ENCODE data around the gene CHD6.

Gene CHD6

DNA sequence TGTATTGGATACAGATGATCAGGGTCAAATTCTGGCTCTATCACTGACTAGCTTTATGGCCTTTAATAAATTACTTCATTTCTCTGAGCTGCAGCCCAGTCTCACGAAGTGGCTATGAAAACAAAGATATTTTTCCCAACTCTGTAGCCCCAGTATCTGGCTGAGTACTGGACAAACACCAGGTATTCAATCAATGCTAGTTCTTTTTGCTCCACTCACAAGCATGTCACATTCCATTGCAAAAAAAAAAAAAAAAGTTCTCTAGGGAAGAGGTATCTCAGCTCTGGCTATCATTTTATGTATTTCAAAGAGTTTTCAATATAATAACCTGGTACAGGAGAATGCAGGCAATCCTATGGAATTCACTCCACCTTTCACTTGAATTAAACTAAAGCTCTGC is 3.1 kb downstream of the CHD6 start:
- H3K4me3 Mint-ChIP-seq: no peak overlapping the region
- peaks cover 60% of the 10 kb centered on the region for H3K4me1 Mint-ChIP-seq (ENCODE audit: low read depth)
- H3K36me3 Mint-ChIP-seq (ENCODE audit: low read depth): no peaks in the 10 kb centered on the region
- no peaks in the 10 kb centered on the region for H3K27me3 Mint-ChIP-seq
- H3K27ac Mint-ChIP-seq: no peak overlapping the region
- no peaks in the 10 kb centered on the region for H3K9me3 Mint-ChIP-seq

DNA sequence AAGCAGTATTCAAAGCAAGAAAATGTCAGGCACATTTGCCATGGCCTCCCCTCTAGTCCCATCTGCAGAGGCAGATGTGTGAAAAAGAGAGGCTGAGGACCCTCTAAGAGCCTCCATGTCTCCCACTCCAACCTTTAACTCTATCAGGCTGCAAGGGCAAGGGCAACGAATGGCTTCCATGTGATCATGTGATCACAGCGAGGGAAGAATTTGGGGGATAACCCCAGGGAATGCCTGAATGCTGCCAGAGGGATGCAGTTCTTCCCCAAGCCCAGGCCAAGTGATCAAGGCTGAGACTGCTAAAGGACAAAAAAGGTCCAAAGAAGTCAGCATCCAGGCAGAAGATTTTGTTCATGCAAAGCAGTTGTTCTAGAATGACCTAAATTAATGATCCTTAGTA is 4.9 kb downstream of the CHD6 start:
- Mint-ChIP-seq H3K9me3 (no peaks in the 10 kb centered on the region), H3K4me1 (ENCODE audit: low read depth) (peaks cover 69% of the 10 kb centered on the region), H3K27ac (no peak overlapping the region), H3K27me3 (no peaks in the 10 kb centered on the region), H3K4me3 (no peak overlapping the region), H3K36me3 (ENCODE audit: low read depth) (no peaks in the 10 kb centered on the region)

DNA sequence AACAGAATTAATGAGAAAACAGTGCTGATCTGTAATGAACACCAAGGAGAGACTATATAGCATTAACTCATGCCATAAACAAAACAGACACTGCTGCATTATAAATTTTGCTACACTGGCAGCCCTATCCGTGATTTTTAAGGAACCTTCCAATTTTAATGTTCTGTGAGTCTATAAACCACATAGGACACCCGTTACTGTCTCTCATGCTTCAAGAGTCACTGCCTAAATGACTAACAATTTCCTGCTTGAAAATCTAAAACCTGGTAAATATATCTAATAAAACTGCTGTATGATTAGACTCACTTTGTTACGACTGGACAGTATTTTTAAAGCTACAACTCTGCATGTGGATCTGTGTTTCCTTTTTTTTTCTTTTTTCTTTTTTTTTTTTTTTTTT is 8.7 kb downstream of the CHD6 start:
- peaks cover 61% of the 10 kb centered on the region for H3K4me1 Mint-ChIP-seq (ENCODE audit: low read depth)
- H3K36me3 Mint-ChIP-seq (ENCODE audit: low read depth): peaks cover 8% of the 10 kb centered on the region
- H3K4me3 Mint-ChIP-seq: no peak overlapping the region
- peaks cover 3% of the 10 kb centered on the region for H3K9me3 Mint-ChIP-seq
- H3K27me3 Mint-ChIP-seq: no peaks in the 10 kb centered on the region
- no peak overlapping the region for H3K27ac Mint-ChIP-seq

DNA sequence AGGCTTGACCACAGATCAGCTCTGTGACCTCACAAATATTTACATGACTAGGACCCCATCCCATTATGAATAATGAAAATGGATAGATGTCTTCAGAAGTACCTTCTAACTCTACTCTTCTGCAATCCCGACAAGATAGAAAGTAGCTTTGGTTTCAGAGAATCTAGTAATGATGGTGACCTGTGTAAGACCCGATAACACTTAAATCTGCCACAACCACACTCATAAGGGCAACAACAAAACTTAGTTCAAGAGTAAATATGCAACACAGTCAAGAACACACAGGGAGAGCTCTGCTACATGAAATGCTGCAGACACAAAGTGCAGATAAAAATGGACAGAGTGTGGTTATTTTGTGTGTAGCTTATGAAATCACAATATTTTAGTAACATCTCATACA is 9.6 kb downstream of the CHD6 start:
- Mint-ChIP-seq H3K9me3 (peaks cover 3% of the 10 kb centered on the region), H3K36me3 (ENCODE audit: low read depth) (peaks cover 8% of the 10 kb centered on the region), H3K27ac (peak overlapping the region; percentile 41), H3K4me3 (no peak overlapping the region), H3K4me1 (ENCODE audit: low read depth) (peaks cover 62% of the 10 kb centered on the region), H3K27me3 (no peaks in the 10 kb centered on the region)

DNA sequence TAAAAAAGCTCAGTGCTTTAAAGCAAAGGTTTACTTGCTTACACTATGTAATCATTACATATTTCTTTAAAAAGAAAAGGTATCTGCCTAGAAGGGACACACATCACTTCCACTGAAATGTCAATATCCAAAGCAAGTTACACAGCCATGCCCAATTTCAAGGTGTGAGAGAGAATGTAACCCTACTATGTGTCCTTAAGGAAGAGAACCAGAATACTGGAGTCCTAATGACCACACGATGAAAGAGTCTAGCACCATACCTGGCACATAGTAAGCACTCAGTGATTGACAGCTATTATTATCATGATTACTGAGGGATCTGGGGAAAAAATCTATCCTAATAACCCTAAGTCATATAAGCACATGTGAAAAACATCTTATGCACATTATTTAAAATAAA is 10.4 kb downstream of the CHD6 start:
- no peak overlapping the region for H3K27ac Mint-ChIP-seq
- H3K36me3 Mint-ChIP-seq (ENCODE audit: low read depth): peaks cover 8% of the 10 kb centered on the region
- peaks cover 3% of the 10 kb centered on the region for H3K9me3 Mint-ChIP-seq
- H3K4me3 Mint-ChIP-seq: no peak overlapping the region
- H3K4me1 Mint-ChIP-seq (ENCODE audit: low read depth): peaks cover 57% of the 10 kb centered on the region
- no peaks in the 10 kb centered on the region for H3K27me3 Mint-ChIP-seq

DNA sequence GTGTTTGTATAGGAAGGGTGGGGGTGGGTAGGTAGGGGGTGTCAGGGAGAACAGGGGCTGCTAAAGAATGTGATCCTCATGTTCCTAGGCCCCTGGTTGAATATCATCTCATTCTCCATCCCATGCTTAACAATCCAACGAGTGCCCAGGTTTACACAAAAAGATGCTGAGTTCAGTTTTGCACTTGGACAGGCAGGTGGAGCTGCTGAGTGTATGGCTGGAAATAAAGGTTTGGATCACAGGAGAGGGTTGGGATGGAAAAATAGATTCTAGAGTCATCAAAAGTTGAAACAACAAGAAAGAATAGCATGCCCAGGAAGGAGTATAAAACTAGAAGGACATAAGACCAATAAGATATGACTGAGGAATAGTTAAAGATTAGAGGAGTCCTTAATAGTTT is 14.2 kb downstream of the CHD6 start:
- Mint-ChIP-seq H3K9me3 (peaks cover 30% of the 10 kb centered on the region), H3K4me1 (ENCODE audit: low read depth) (peaks cover 37% of the 10 kb centered on the region), H3K36me3 (ENCODE audit: low read depth) (peaks cover 31% of the 10 kb centered on the region), H3K27me3 (no peaks in the 10 kb centered on the region), H3K27ac (no peak overlapping the region), H3K4me3 (no peak overlapping the region)

DNA sequence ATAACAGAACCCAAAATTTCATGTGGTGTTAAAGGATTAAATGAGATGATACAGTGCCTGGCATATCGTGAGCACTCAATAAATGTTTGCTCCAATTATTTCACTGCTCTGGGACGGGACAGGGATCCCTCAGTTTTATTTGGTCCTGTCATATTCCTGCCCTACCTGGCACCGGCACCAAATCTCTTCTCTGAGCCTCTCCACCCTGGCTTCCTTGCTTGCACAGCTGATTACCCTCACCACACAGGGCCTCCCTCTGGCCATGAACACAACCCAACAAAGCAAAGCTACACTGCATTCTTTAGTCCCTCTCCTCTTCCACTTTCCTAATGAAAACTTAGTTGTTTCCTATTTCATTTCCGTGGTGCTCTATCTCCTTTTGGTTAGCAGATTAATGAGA is 16.4 kb downstream of the CHD6 start:
- Mint-ChIP-seq H3K36me3 (ENCODE audit: low read depth) (peaks cover 42% of the 10 kb centered on the region), H3K4me1 (ENCODE audit: low read depth) (peaks cover 17% of the 10 kb centered on the region), H3K9me3 (peaks cover 36% of the 10 kb centered on the region), H3K4me3 (no peak overlapping the region), H3K27ac (no peak overlapping the region), H3K27me3 (no peaks in the 10 kb centered on the region)

DNA sequence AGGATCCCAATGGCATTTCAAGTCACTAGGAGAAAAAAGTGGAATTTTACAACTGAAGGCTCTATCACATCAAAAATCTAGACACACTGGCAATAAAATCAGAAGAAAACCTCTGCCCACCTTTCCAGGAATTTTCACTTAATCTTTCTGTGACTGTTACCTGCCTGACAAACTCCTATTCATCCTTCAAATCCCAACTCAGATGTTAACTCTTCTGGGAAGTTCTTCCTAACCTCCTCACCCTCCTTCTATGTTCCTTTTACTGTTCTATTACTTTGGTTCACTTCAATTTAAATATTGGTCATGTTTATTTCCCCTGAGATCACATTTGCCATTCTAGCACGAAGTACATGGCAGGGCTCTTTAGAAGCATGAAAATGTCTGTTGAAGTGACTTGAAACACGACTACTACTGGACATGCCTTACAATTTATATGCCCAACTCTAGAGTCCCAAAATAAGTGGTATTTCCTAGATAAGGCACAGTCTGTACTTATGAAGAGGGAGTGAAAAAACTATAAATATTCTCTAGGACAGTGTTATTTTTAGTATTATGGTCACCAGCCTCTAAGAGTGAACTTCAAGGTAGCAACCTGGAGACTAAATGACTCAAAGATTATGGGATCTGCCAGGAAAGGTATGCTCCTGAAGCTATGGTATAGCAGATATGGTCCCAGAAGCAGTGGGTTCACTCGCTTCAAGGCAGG is 17.1 kb downstream of the CHD6 start:
- H3K27ac Mint-ChIP-seq: no peak overlapping the region
- peaks cover 45% of the 10 kb centered on the region for H3K36me3 Mint-ChIP-seq (ENCODE audit: low read depth)
- no peaks in the 10 kb centered on the region for H3K27me3 Mint-ChIP-seq
- H3K4me3 Mint-ChIP-seq: no peak overlapping the region
- peaks cover 15% of the 10 kb centered on the region for H3K4me1 Mint-ChIP-seq (ENCODE audit: low read depth)
- H3K9me3 Mint-ChIP-seq: peaks cover 43% of the 10 kb centered on the region

DNA sequence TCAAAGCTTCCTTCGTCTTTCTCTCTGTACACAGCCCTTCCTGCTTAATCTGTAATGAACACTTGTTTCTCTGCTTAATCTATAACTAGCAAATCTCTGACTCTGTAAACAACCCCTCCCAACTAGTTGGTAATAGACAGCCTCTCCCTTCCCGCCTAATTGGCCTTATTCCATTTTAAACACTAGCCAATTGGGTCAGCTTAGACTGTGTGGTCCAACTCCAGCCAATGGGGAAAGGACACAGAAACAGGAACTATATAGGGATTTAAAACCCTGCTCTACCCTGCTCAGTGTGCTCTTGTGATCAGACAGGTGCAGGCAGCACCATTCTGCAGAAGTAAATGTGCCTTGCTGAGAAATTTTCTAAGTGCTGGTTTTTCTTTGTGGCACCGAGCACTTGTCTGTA is 18.5 kb downstream of the CHD6 start:
- no peaks in the 10 kb centered on the region for H3K27me3 Mint-ChIP-seq
- no peak overlapping the region for H3K4me3 Mint-ChIP-seq
- peaks cover 55% of the 10 kb centered on the region for H3K36me3 Mint-ChIP-seq (ENCODE audit: low read depth)
- H3K9me3 Mint-ChIP-seq: peaks cover 51% of the 10 kb centered on the region
- H3K4me1 Mint-ChIP-seq (ENCODE audit: low read depth): peaks cover 11% of the 10 kb centered on the region
- H3K27ac Mint-ChIP-seq: no peak overlapping the region

DNA sequence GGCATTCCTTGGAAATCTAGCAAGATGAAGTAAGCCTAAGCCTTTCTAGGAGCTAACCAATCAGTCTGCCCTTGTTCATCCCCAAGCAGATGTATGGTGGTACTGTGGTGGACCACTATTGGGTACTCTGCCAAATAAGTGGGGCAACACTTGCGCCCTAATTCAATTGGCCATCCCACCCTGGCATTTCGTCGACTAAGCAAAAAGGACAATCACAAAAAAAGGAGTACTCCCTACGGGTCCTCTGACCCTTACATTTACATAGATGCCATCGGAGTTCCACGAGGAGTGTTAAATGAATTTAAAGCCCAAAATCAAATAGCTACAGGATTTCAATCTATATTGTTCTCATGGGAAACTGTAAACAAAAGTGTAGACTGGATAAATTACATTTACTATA is 19.5 kb downstream of the CHD6 start:
- Mint-ChIP-seq H3K36me3 (ENCODE audit: low read depth) (peaks cover 63% of the 10 kb centered on the region), H3K27me3 (no peaks in the 10 kb centered on the region), H3K9me3 (peaks cover 58% of the 10 kb centered on the region), H3K27ac (no peak overlapping the region), H3K4me3 (no peak overlapping the region), H3K4me1 (ENCODE audit: low read depth) (peaks cover 5% of the 10 kb centered on the region)

DNA sequence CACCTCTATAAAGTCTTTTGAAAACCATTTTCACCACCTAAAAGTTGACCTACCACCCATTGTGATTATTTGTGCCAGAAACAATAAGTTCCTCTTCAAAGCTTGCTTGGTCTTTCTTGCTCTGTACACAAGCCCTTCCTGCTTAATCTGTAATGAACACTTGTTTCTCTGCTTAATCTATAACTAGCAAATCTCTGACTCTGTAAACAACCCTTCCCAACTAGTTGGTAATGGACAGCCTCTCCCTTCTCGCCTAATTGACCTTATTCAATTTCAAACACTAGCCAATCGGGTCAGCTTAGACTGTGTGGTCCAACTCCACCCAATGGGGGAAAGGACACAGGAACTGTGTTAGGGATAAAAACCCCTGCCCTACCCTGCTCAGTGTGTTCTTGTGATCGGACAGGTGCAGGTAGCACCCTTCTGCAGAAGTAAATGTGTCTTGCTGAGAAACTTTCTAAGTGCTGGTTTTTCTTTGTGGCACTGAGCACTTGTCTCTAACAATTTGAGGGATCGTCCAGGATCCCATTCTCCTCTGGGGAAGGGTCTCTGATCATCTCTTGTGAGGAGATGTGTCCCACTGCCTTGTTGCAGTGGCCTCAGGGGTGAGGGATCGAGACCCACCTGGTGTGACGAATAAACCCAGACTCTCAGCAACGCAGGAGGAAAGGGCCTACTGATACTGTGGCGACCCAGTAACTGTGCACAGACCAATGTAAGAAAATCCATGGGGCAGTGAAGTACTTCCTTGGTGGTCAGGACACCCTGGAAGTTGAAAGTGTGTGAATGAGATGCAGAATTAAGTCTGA is 23.5 kb downstream of the CHD6 start:
- Mint-ChIP-seq H3K27me3 (no peaks in the 10 kb centered on the region), H3K27ac (no peak overlapping the region), H3K4me1 (ENCODE audit: low read depth) (peaks cover 18% of the 10 kb centered on the region), H3K9me3 (peaks cover 40% of the 10 kb centered on the region), H3K4me3 (no peak overlapping the region), H3K36me3 (ENCODE audit: low read depth) (peaks cover 44% of the 10 kb centered on the region)

DNA sequence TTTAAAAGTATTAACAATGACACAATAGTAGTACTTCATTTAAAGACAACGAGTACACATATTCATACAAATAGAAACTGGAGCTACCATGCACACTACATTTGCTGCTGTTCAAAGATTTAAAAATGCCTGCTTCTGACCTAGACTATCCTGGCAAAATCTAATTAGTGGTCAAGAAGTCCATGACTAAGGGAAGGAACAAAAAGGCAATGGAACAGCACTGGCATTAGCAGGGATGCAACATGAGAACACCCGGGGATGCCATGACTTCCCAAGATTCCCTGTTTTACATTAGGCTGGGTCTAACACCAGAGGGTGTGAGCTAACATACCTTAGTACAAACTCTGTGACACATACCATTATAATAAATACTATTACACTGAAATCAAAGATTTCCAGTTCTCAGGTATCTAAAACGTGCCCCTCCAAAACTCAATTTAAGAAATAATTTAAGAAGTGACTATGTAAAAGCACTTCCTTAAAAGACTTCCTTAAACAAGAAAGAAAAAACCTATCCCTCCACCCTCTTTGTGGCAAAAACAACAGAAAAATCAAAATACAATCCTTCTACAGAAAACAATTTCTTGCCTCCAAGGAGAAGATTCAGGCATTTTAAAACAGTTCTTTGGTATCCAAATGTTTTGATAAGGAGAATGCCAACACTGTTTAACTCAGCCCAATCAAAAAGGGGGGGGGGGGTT is 25.5 kb downstream of the CHD6 start:
- peaks cover 24% of the 10 kb centered on the region for H3K4me1 Mint-ChIP-seq (ENCODE audit: low read depth)
- no peak overlapping the region for H3K4me3 Mint-ChIP-seq
- H3K27ac Mint-ChIP-seq: no peak overlapping the region
- peaks cover 37% of the 10 kb centered on the region for H3K9me3 Mint-ChIP-seq
- H3K27me3 Mint-ChIP-seq: no peaks in the 10 kb centered on the region
- H3K36me3 Mint-ChIP-seq (ENCODE audit: low read depth): peaks cover 34% of the 10 kb centered on the region

DNA sequence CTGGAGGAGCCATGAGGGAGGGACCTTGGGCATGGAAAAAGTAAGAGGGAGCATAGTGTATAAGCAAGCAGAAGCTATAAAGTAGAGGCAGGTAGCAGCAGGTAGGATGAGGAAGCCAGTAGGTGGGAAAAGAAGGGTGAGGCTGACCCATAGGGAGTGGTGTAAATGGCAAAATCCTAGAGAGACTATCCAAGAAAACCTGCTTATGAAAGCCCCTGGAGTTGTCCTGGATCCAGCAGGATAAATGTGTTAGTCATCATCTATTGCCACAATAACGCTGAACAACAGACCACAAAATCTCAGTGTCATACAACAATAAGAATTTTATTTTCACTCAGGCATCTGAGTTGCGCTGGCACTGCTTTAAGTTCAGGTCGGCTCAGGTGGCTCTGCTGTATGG is 30.2 kb downstream of the CHD6 start:
- H3K27me3 Mint-ChIP-seq: no peaks in the 10 kb centered on the region
- no peak overlapping the region for H3K27ac Mint-ChIP-seq
- H3K4me1 Mint-ChIP-seq (ENCODE audit: low read depth): peaks cover 23% of the 10 kb centered on the region
- peaks cover 36% of the 10 kb centered on the region for H3K36me3 Mint-ChIP-seq (ENCODE audit: low read depth)
- H3K4me3 Mint-ChIP-seq: no peak overlapping the region
- peaks cover 19% of the 10 kb centered on the region for H3K9me3 Mint-ChIP-seq

DNA sequence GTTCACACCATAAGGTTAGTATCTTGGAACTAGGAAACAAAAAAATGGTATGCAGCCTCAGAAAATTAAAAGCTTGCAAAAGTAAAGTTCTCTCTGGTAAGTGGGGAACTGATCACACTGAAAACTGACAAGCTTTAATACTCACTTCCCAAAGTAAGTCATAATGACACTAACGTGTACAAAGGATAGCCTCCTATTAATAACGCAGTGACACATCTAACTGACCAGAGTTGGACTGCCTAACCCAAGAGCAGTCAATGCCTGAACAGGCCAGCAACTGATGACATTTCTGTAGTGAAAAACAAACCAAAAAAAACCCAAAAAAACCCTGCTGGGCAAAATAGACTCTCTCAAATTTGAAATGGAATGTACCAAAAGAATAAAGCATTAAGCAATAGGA is 30.7 kb downstream of the CHD6 start:
- no peak overlapping the region for H3K27ac Mint-ChIP-seq
- H3K27me3 Mint-ChIP-seq: no peaks in the 10 kb centered on the region
- H3K4me1 Mint-ChIP-seq (ENCODE audit: low read depth): peaks cover 23% of the 10 kb centered on the region
- H3K9me3 Mint-ChIP-seq: peaks cover 19% of the 10 kb centered on the region
- H3K36me3 Mint-ChIP-seq (ENCODE audit: low read depth): peaks cover 40% of the 10 kb centered on the region
- H3K4me3 Mint-ChIP-seq: no peak overlapping the region

DNA sequence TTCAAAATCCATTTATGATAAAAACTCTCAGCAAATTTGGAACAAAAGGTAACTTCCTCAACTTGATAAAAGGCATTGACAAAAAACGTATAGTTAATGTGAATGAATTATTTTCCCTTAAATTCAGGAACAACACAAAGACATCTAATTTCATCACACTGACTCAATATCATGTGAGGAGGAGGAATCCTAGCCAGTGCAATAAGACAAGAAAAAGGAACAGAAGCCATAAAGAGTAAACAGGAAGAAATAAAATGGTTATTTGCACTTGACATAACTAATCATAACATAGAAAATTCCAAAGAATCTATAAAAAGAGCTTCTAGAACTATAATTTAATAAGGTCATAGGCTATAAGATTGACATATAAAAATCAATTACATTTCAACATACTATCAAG is 31.4 kb downstream of the CHD6 start:
- Mint-ChIP-seq H3K4me3 (no peak overlapping the region), H3K36me3 (ENCODE audit: low read depth) (peaks cover 43% of the 10 kb centered on the region), H3K4me1 (ENCODE audit: low read depth) (peaks cover 26% of the 10 kb centered on the region), H3K9me3 (peaks cover 19% of the 10 kb centered on the region), H3K27me3 (no peaks in the 10 kb centered on the region), H3K27ac (no peak overlapping the region)

All from stimulated activated naive CD8-positive, alpha-beta T cell treated with anti-CD3 and anti-CD28 coated beads, Interleukin-15, Interleukin-2, amounts not matched to agents 100 ng/mL and 50 ng/mL, for 24 hours (primary cell).